ENCODE results near the gene JAG2.

DNA sequence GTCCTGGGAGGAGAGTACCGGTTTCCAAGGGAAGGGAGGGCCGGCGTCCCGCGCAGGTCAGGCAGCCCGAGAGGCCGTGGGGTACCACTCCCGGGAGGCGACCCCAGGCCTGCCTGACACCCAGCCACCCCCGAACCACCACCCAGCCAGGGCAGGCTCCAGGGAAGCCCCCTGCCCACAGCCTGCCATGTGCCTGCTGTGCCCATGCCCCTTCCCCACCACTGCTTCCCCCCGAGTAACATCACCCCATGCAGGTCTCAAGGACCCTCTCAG, 10.2 kb upstream of the JAG2 start:
- TF ChIP-seq, protein P1, sequence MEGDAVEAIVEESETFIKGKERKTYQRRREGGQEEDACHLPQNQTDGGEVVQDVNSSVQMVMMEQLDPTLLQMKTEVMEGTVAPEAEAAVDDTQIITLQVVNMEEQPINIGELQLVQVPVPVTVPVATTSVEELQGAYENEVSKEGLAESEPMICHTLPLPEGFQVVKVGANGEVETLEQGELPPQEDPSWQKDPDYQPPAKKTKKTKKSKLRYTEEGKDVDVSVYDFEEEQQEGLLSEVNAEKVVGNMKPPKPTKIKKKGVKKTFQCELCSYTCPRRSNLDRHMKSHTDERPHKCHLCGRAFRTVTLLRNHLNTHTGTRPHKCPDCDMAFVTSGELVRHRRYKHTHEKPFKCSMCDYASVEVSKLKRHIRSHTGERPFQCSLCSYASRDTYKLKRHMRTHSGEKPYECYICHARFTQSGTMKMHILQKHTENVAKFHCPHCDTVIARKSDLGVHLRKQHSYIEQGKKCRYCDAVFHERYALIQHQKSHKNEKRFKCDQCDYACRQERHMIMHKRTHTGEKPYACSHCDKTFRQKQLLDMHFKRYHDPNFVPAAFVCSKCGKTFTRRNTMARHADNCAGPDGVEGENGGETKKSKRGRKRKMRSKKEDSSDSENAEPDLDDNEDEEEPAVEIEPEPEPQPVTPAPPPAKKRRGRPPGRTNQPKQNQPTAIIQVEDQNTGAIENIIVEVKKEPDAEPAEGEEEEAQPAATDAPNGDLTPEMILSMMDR (IDR thresholded peaks at IDR 0.05; ENCODE audit: insufficient read depth, low read length), result no peak
- TF ChIP-seq POLR2AphosphoS5 (IDR thresholded peaks at IDR 0.05; ENCODE audit: low read depth), result no peak
- no peak for TF ChIP-seq GABPA (IDR thresholded peaks at IDR 0.05; ENCODE audit: low read depth)
- TF ChIP-seq, protein P2, sequence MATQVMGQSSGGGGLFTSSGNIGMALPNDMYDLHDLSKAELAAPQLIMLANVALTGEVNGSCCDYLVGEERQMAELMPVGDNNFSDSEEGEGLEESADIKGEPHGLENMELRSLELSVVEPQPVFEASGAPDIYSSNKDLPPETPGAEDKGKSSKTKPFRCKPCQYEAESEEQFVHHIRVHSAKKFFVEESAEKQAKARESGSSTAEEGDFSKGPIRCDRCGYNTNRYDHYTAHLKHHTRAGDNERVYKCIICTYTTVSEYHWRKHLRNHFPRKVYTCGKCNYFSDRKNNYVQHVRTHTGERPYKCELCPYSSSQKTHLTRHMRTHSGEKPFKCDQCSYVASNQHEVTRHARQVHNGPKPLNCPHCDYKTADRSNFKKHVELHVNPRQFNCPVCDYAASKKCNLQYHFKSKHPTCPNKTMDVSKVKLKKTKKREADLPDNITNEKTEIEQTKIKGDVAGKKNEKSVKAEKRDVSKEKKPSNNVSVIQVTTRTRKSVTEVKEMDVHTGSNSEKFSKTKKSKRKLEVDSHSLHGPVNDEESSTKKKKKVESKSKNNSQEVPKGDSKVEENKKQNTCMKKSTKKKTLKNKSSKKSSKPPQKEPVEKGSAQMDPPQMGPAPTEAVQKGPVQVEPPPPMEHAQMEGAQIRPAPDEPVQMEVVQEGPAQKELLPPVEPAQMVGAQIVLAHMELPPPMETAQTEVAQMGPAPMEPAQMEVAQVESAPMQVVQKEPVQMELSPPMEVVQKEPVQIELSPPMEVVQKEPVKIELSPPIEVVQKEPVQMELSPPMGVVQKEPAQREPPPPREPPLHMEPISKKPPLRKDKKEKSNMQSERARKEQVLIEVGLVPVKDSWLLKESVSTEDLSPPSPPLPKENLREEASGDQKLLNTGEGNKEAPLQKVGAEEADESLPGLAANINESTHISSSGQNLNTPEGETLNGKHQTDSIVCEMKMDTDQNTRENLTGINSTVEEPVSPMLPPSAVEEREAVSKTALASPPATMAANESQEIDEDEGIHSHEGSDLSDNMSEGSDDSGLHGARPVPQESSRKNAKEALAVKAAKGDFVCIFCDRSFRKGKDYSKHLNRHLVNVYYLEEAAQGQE (IDR thresholded peaks at IDR 0.05; ENCODE audit: insufficient replicate concordance, low read depth), result no peak

All from HL-60 (cell line).